ENCODE results near the gene LAG3. TPM values are rescaled to one million over a fixed set of nuclear protein-coding genes. Genes with fewer than 3 reads are reported as not detected.

Gene LAG3
- total and polyA plus RNA-seq, 2 experiments from 2014 or later = 3.7 to 4.7 TPM

DNA sequence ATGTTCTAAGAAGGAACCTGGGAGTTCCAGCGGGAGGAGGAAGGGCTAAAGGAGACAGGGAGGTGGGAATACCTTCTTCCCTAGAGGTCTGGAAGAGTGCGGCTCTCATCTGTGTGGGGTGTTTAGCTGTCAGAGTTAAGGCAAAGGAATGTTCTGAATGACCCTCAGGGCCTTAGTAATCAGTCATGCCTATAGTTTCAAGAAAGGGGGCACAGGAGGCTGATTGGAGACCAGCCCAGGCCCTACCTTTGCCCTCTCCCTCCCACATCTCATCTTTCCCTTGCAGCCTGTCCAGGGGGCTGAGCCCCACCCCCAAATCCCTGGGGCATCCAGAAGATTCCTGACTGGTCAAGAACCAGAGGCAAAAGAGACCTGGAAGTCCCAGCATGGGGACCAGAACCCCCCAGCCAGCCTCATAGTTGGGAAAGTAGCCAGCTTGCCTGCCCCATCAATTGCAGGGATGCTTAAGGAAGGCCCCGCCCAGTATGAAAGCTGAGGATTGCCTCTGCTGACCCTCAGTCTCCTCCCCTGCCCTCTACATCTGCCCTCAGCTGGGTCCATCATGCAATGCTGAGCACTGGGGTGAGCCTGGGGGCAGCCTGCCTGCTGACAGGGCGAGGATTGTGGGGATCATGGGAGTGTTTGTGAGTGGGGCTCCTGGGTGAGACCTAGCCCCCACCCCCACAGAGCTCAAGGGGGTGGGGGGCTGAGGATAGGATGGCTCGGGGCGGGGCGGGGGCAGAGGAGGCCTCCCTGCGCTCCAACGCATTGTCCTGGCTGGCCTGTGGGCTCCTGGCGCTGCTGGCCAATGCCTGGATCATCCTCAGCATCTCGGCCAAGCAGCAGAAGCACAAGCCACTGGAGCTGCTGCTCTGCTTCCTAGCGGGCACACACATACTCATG, 51.1 kb downstream of the LAG3 start:
- no peak for TF ChIP-seq EZH2 (IDR thresholded peaks at IDR 0.05; ENCODE audit: low read depth, unreplicated experiment)
- Histone ChIP-seq H3K4me2 (peak overlapping the region; percentile 94), H2AFZ (no peak overlapping the region), H3K79me2 (replicated peaks; ENCODE audit: insufficient read depth) (no peaks in the 10 kb centered on the region), H3K4me3 (peak overlapping the region; percentile 76; the same call in 1 of the 2 replicates), H4K20me1 (replicated peaks; ENCODE audit: insufficient read depth) (no peaks in the 10 kb centered on the region), H3K27me3 (ENCODE audit: insufficient read depth) (peaks cover 57% of the 10 kb centered on the region), H3F3A (replicated peaks; ENCODE audit: low read depth) (peaks cover 21% of the 10 kb centered on the region), H3K9me2 (ENCODE audit: insufficient read depth) (no peaks in the 10 kb centered on the region), H3K27ac (ENCODE audit: low read depth) (no peak overlapping the region), H3K36me3 (ENCODE audit: insufficient read depth) (no peaks in the 10 kb centered on the region), H3K4me1 (ENCODE audit: insufficient read depth) (peaks cover 54% of the 10 kb centered on the region)
- peak overlapping the region; percentile 81; the same call in 1 of the 3 replicates for H3K4me3 Mint-ChIP-seq
- peaks cover 7% of the 10 kb centered on the region; the same call in 2 of the 3 replicates for H3K36me3 Mint-ChIP-seq (ENCODE audit: low read depth)
- H3K27me3 Mint-ChIP-seq (ENCODE audit: insufficient read depth, low read depth, poor library complexity) = peaks cover 40% of the 10 kb centered on the region
- H3K9me3 Mint-ChIP-seq = no peaks in the 10 kb centered on the region
- H3K27ac Mint-ChIP-seq = no peak overlapping the region
- peaks cover 72% of the 10 kb centered on the region for H3K4me1 Mint-ChIP-seq
- ATAC-seq = no peak
- DNase-seq (ENCODE audit: low spot score) = no peak

GRCh38 chr12:6824085-6824775, 51.9 kb downstream of the LAG3 start:
- Mint-ChIP-seq H3K27me3 (ENCODE audit: insufficient read depth, low read depth, poor library complexity) (peaks cover 35% of the 10 kb centered on the region), H3K36me3 (ENCODE audit: low read depth) (peaks cover 7% of the 10 kb centered on the region; the same call in 2 of the 3 replicates), H3K4me3 (no peak overlapping the region; the same call in 2 of the 3 replicates), H3K27ac (no peak overlapping the region), H3K9me3 (no peaks in the 10 kb centered on the region), H3K4me1 (peaks cover 65% of the 10 kb centered on the region)
- no peaks in the 10 kb centered on the region for H3K36me3 ChIP-seq (ENCODE audit: insufficient read depth)
- no peaks in the 10 kb centered on the region for H3K79me2 ChIP-seq (replicated peaks; ENCODE audit: insufficient read depth)
- H3F3A ChIP-seq (replicated peaks; ENCODE audit: low read depth) = peaks cover 21% of the 10 kb centered on the region
- H2AFZ ChIP-seq = no peak overlapping the region
- H3K27me3 ChIP-seq (ENCODE audit: insufficient read depth) = peaks cover 57% of the 10 kb centered on the region
- no peak for ATAC-seq
- peaks cover 49% of the 10 kb centered on the region for H3K4me1 ChIP-seq (ENCODE audit: insufficient read depth)
- no peak overlapping the region for H3K4me2 ChIP-seq
- H4K20me1 ChIP-seq (replicated peaks; ENCODE audit: insufficient read depth) = no peaks in the 10 kb centered on the region
- DNase-seq (ENCODE audit: low spot score) = no peak
- no peaks in the 10 kb centered on the region for H3K9me2 ChIP-seq (ENCODE audit: insufficient read depth)
- no peak overlapping the region for H3K4me3 ChIP-seq
- no peak overlapping the region for H3K27ac ChIP-seq (ENCODE audit: low read depth)
- no peak for TF ChIP-seq REST (IDR thresholded peaks at IDR 0.05; ENCODE audit: unreplicated experiment)
- TF ChIP-seq POLR2AphosphoS5 (IDR thresholded peaks at IDR 0.05; ENCODE audit: low read depth) = no peak
- no peak for TF ChIP-seq JUNB (IDR thresholded peaks at IDR 0.05; ENCODE audit: unreplicated experiment)
- no peak; a peak in 1 of 4 replicates for TF ChIP-seq CTCF (conservative IDR thresholded peaks at IDR 0.05; ENCODE audit: low read depth in 2 of 2)
- TF ChIP-seq STAT1 (IDR thresholded peaks at IDR 0.05; ENCODE audit: unreplicated experiment) = no peak
- no peak for TF ChIP-seq EZH2phosphoT487 (IDR thresholded peaks at IDR 0.05; ENCODE audit: unreplicated experiment)
- no peak for TF ChIP-seq ZNF114 (CRISPR knock-in tag; IDR thresholded peaks at IDR 0.05)
- TF ChIP-seq ZNF331 (CRISPR knock-in tag; IDR thresholded peaks at IDR 0.05; ENCODE audit: low read depth) = no peak
